Glutamatergic neuron (in vitro differentiated cells): ENCODE results near the gene ADIPOR2. TPM values are rescaled to one million over a fixed set of nuclear protein-coding genes. Genes with fewer than 3 reads are reported as not detected.

Source experiments
- DNase-seq: peaks from one replicate; pipeline ENCODE4 v3.0.0; 2022
- H3K27ac Mint-ChIP-seq: one replicate; pipeline ENCODE4 v1.8.0; 2020; ENCODE audit warnings: mild to moderate bottlenecking, mixed read lengths, inconsistent platforms; ENCODE audit not compliant: unreplicated experiment
- H3K27me3 Mint-ChIP-seq: one replicate; pipeline ENCODE4 v1.8.0; 2020; ENCODE audit warnings: mild to moderate bottlenecking, moderate library complexity, mixed read lengths, inconsistent platforms; ENCODE audit not compliant: unreplicated experiment
- H3K36me3 Mint-ChIP-seq: one replicate; pipeline ENCODE4 v1.8.0; 2020; ENCODE audit warnings: mild to moderate bottlenecking, mixed read lengths, inconsistent platforms; ENCODE audit not compliant: unreplicated experiment
- H3K4me1 Mint-ChIP-seq: one replicate; pipeline ENCODE4 v1.8.0; 2020; ENCODE audit warnings: mild to moderate bottlenecking, low read depth, mixed read lengths, inconsistent platforms; ENCODE audit not compliant: unreplicated experiment
- H3K4me3 Mint-ChIP-seq: one replicate; pipeline ENCODE4 v1.8.0; 2020; ENCODE audit warnings: mild to moderate bottlenecking, mixed read lengths, inconsistent platforms; ENCODE audit not compliant: unreplicated experiment
- H3K9me3 Mint-ChIP-seq: one replicate; pipeline ENCODE4 v1.8.0; 2020; ENCODE audit warnings: mild to moderate bottlenecking, moderate library complexity, mixed read lengths, inconsistent platforms; ENCODE audit not compliant: unreplicated experiment
- CTCF ChIP-seq: fragments of 200-600 bp; sonication (generic); IDR thresholded peaks from one replicate; pipeline ENCODE4 v1.5.0; 2021; ENCODE audit not compliant: partially characterized antibody, unreplicated experiment
- total RNA-seq: library from RNA; stranded (reverse); fragmentation: NEBNext Ultra II Directional; extraction: Animal tissue kit (Norgen Biotek cat#: 25700); gene quantifications from one replicate; pipeline ENCODE4 v1.2.1, GENCODE V29; 2021; ENCODE audit not compliant: unreplicated experiment

ADIPOR2 gene
- total RNA-seq, 1 donor from 2014 or later: 43.3 TPM

DNA sequence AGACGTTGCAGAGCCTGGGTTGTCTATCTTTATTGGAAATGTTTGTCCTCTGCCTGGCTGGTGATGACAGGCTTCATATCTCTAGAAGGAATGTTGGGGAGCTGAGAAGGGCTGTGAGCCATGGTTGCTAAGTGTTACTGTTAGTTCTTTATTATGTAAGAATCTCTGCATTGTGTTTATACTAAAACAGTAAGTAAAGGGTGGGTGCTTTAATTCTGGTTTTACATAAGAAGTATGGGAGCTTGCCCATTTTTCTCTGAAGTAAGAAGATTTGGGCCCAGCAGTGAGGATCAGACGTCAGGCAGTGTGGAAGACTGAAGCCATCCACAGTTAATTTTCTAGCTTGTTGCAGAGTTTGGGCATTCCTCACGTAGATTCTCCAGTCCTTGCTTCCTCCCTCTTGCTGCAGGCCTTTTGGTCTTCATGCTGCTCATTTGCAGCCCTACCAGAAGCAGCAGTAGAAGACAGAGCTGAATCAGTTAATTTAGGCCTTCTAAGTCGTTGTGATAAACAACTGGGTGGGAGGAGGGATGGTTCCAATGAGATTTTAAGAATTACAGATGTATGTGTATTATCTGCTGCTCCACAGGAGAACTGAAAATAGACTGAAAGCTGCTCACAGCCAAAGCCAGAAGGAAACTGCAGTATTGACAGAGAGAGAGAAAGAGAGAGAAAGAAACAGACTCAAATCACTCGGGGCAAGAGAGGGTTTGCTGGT is 40.5 kb upstream of the ADIPOR2 start:
- Mint-ChIP-seq H3K36me3 (peaks cover 14% of the 10 kb centered on the region), H3K9me3 (peaks cover 2% of the 10 kb centered on the region), H3K4me1 (peaks cover under 1% of the 10 kb centered on the region), H3K27ac (no peak overlapping the region), H3K27me3 (peaks cover 5% of the 10 kb centered on the region), H3K4me3 (peak overlapping the region; percentile 11)
- DNase-seq: no peak
- TF ChIP-seq CTCF: no peak

GRCh38 chr12:1650978-1651361 is 39.9 kb upstream of the ADIPOR2 start:
- Mint-ChIP-seq H3K27me3 (peaks cover 5% of the 10 kb centered on the region), H3K9me3 (peaks cover 2% of the 10 kb centered on the region), H3K4me3 (no peak overlapping the region), H3K4me1 (no peaks in the 10 kb centered on the region), H3K27ac (no peak overlapping the region), H3K36me3 (peaks cover 14% of the 10 kb centered on the region)
- TF ChIP-seq CTCF: no peak
- no peak for DNase-seq

DNA sequence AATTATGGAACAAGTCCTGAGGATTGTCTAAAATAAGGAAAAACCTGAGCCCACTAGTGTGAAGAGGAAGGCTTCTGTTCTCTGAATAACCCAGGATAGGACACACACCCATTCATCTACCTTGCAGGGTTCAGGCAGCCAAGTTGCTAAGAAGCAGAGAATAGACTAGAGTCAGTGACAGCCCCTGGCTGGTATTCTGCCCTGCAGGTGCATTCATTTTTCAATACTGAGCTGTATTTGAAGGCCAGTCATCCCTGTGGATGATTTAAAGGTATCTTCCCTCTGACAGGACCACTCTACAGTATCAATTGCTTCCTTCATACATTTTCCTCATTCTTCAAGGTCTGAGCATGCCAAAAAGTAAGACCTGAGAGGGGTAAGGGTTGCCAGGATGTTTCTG is 38.9 kb upstream of the ADIPOR2 start:
- H3K27me3 Mint-ChIP-seq: peaks cover 7% of the 10 kb centered on the region

DNA sequence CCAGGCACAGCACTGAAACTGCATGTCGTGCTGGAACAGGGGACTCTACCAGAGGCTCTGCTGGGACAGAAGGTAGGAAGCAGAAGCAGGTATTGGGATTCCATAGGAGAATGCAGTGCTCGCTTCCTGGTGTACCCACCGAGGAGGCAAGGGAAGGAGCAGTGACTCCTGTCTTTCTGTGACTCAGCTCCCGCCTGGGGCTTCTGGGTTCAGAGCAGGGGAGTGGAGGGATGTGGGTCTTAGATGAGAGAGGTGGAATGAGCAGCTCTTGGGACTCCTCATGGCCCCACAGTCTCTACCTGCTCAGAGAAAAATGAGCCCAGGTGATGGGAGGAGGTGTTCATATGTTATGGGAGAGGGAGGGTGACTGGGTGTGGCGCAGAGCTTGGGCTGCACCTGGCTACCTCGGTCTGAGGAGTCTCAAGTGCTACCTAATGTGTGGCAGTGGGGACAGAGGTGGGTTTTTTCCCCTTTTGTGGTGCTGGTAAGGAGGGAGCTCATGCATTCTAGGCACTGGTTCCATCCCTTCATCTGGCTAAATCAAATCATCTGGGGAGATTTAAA is 35.6 kb upstream of the ADIPOR2 start:
- no peaks in the 10 kb centered on the region for H3K4me1 Mint-ChIP-seq
- peaks cover 6% of the 10 kb centered on the region for H3K27me3 Mint-ChIP-seq
- no peak overlapping the region for H3K4me3 Mint-ChIP-seq
- no peak for DNase-seq
- no peak for TF ChIP-seq CTCF
- H3K9me3 Mint-ChIP-seq: no peaks in the 10 kb centered on the region
- H3K36me3 Mint-ChIP-seq: no peaks in the 10 kb centered on the region
- no peak overlapping the region for H3K27ac Mint-ChIP-seq

More for the DNA sequence above, 38.9 kb upstream of the ADIPOR2 start:
- no peak for DNase-seq
- TF ChIP-seq CTCF: no peak
- H3K36me3 Mint-ChIP-seq: peaks cover 12% of the 10 kb centered on the region
- no peaks in the 10 kb centered on the region for H3K4me1 Mint-ChIP-seq
- no peak overlapping the region for H3K27ac Mint-ChIP-seq
- no peak overlapping the region for H3K4me3 Mint-ChIP-seq
- peaks cover 2% of the 10 kb centered on the region for H3K9me3 Mint-ChIP-seq

GRCh38 chr12:1656902-1657301 is 34.0 kb upstream of the ADIPOR2 start:
- TF ChIP-seq CTCF: no peak
- no peaks in the 10 kb centered on the region for H3K36me3 Mint-ChIP-seq
- H3K4me1 Mint-ChIP-seq: no peaks in the 10 kb centered on the region
- peaks cover 6% of the 10 kb centered on the region for H3K27me3 Mint-ChIP-seq
- no peak overlapping the region for H3K4me3 Mint-ChIP-seq
- H3K27ac Mint-ChIP-seq: no peak overlapping the region
- H3K9me3 Mint-ChIP-seq: no peaks in the 10 kb centered on the region
- DNase-seq: no peak
